HG03025 (cell line): ENCODE results near the gene RFC1.
A peak's percentile ranks its signal among the peaks of the same experiment; 100 is the strongest.
"Not testable (repeated sequence)": the region's sequence is repeated elsewhere in the genome, so short reads cannot be mapped to it uniquely, and the experiment has no call there.

Experiments used
- ATAC-seq: cut with Tn5 transposase; IDR thresholded peaks from one replicate; pipeline ENCODE4 v1.9.1; 2021; ENCODE audit warnings: mild to moderate bottlenecking, moderate library complexity; ENCODE audit not compliant: unreplicated experiment, low FRiP score

The RFC1 gene

DNA sequence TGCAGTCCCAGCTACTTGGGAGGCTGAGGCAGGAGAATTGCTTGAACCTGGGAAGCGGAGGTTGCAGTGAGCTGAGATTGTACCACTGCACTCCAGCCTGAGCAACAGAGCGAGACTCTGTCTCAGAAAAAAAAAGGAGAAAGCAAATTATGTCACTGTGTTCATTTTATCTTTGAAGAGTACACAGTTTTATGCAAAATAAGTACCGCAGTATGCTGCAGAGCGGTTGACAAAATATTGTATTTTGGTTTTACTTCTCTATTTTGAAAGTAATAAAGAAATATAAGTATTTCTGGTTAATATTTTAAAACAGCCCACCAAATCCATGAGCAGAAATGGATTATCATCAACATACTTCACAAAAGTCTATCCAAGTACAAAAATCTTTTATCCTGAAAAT lies 5.6 kb downstream of the RFC1 start:
- not testable (repeated sequence) for ATAC-seq

DNA sequence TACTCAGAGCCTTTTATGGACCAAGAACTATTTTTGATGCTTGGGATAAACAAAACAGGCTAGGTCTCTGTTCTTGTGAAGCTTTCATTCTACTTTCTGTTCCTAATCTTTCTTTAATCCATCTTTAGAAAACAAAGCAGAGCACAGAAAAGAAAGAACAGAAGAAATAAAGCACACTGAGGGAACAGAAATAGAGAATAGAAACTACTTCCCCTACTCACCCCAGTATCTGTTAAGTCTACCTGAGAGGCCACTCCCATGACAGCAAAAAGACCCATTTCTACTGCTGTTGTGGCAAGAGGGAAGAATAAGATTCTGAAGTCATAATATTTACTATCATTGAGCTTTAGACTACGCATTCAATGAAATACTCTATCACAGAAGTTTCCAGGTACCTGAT lies 9.2 kb downstream of the RFC1 start:
- no peak for ATAC-seq

- ATAC-seq, result no peak
Measured at GRCh38 chr4:39354254-39354552, 12.0 kb downstream of the RFC1 start.

- peak; percentile 72 for ATAC-seq
Measured at GRCh38 chr4:39353478-39354253, 12.5 kb downstream of the RFC1 start.

DNA sequence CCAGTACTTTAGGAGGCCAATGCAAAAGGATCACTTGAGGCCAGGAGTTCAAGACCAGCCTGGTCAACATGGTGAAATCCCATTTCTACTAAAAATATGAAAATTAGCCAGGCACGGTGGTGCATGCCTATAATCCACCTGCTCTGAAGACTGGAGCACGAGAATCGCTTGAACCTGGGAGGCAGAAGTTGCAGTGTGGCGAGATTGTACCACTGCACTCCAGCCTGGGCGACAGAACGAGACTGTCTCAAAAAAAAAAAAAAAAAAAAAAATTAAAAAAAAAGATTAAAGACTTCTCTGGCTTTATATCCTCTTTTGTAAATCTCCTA lies 13.0 kb downstream of the RFC1 start:
- ATAC-seq, result peak; percentile 13

- ATAC-seq, result no peak
Measured at GRCh38 chr4:39349326-39349725, 16.8 kb downstream of the RFC1 start.

DNA sequence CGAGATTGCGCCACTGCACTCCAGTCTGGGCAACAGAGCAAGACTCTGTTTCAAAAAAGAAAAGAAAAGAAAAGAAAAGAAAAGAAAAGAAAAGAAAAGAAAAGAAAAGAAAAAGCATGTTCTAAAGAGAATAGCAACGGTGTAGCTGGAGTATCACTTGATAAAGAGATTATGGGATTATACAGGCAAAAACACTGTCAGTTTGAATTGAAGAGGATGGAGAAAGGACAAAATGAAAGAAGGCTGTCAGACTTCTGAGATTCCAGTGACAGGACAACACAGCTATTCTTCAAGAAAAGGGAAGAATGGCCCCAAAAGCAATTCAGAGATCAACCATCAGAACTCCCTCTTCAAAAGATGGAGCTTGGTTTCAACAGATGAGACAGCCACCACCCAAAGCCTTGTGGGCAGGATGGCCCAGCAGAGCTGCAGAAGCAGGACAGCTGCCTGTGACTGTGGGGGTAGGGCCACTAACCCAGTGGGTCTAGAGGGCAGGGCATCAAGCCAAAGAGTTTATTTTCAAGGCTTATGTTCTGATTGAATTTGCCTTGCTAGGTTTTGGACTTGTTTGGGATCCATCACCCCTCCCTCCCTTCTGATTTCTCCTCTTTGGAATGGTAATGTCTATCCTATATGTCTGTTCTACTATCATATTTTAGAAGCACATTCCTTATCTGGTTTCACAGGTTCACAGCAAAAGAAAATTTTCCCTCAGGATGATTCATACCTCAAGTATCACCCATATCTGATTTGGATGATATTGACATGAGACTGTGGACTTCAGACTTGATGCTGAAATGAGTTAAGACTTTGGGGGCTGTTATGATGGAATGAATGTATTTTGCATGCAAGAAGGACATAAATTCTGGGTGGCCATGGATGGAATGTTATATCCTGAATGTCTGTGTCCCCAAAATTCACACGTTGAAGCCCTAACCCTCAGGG lies 17.5 kb downstream of the RFC1 start:
- ATAC-seq, result no peak

GRCh38 chr4:39346856-39347519 lies 19.2 kb downstream of the RFC1 start:
- no peak for ATAC-seq

GRCh38 chr4:39342731-39343130 lies 23.4 kb downstream of the RFC1 start:
- no peak for ATAC-seq

- ATAC-seq, result no peak
Measured at GRCh38 chr4:39341075-39341725, 25.0 kb downstream of the RFC1 start.

DNA sequence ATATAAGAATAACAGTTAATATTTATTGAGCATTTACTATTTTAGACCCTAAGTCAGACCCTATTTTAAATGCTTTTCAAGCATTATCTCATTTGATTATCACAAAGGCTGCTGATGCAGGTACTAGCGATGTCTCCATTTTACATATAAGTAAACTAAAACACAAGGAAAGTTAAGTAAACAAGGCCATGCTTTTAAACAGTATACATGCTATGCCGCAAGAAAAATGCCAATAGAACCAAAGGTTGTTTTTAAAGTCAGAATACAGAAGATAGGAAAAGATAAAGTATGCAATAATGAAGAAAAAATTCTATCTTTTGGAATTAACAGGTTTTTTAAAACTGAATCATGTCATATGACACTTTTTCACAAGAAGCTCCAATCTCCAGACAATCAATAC lies 26.2 kb downstream of the RFC1 start:
- no peak for ATAC-seq

GRCh38 chr4:39337841-39338240 lies 28.3 kb downstream of the RFC1 start:
- no peak for ATAC-seq

DNA sequence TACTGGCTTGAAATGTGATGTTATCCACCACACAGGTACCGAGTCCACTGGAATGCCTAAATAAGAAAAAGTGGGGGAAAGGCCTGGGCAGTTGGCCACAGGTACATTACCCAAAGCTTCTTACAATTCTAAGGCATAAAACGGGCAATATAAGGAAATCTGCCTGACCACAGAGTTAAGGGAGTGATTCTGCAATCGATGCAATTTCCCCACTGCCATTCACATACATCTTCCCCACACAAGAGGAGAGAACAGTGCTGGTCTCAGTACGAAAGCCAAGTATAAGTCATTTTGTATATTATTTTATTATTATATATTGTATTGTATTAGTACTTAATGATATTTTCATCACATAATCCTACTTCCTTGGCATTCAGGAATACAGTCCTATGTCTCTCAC lies 30.6 kb downstream of the RFC1 start:
- no peak for ATAC-seq

DNA sequence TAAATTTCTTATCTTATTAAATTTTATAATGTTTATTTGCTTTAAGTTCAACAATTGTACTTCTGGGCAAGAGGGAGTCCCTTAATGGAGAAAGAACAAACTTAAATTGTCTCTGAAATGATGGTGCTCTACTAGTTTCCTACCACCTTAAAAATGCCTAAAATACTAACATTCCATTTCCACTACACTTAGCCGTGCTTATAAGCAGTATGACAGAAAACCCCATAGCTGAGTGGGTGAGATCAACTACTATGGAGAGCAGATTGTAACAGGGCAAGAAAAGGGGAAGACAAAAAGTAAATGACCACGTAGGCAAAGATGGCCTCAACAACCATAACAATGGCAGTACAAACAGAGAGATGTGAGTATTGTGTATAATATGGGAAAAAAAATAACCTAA lies 35.0 kb downstream of the RFC1 start:
- no peak for ATAC-seq

- no peak for ATAC-seq
Measured at GRCh38 chr4:39330353-39330752, 35.8 kb downstream of the RFC1 start.

DNA sequence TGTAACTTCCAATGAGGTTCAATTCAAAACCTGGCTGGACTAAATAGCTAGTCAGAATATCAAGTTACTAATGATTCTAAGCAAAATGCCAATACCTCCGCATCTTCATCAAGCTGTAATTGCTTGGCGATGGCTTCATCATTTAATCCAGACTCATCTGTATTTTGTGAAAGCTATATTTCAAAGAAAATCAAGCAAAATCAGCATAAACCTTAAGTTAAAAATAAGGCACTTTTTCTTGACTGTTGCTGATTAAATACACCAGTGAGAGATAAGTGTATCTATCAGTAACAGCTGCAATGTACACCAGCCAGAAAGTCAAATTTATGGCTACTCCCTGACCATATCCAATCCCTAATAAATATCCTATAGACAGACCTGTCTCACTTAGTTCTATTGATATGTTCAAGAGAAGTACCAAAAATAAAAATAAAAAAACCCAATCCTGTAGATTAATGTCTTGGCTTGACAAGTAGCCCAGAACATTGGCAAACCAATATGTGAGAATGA lies 39.6 kb downstream of the RFC1 start:
- ATAC-seq, result no peak

- ATAC-seq, result no peak
Measured at GRCh38 chr4:39324897-39325613, 41.1 kb downstream of the RFC1 start.

DNA sequence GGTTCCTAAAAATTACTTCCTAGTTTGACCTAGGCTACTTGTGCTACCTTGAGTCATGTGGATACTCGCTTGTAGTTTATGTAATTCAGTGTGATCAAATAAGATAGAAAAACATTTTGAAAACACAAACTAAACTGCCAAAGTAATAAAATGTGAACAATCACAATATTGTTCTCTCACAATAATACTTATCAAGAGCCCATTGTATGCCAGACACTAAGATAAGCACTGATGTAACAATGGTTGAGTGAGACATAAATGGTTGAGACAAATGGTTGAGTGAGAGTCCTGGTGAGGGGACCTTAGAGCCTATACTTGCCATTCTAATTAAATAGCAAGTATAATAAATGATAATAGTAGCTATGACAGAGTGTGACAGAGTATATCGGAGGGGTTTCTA lies 41.7 kb downstream of the RFC1 start:
- ATAC-seq, result no peak

DNA sequence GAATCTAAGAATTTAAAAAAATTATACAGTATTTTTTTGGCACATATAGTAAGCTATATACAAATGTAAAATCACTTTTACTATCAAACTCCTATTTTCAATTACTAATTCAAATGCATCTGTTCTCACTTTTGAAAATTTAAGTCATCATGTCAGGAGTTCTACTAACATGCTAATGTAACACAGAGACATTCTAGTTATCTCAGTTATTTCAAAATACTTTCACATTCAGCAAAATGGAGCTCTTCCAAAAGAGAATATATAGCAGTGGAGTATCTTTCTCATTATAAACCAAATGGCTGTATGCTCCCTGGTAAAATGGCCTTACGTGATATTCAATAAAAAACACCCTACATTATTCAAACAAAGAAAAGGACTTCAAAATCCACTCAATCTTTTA lies 42.3 kb downstream of the RFC1 start:
- ATAC-seq, result no peak
